ENCODE measurements around the gene CACNB4. TPM values are rescaled to one million over a fixed set of nuclear protein-coding genes. Genes with fewer than 3 reads are reported as not detected.

Gene CACNB4
- total RNA-seq, 1 experiment from 2014 or later, result 2.0 TPM

DNA sequence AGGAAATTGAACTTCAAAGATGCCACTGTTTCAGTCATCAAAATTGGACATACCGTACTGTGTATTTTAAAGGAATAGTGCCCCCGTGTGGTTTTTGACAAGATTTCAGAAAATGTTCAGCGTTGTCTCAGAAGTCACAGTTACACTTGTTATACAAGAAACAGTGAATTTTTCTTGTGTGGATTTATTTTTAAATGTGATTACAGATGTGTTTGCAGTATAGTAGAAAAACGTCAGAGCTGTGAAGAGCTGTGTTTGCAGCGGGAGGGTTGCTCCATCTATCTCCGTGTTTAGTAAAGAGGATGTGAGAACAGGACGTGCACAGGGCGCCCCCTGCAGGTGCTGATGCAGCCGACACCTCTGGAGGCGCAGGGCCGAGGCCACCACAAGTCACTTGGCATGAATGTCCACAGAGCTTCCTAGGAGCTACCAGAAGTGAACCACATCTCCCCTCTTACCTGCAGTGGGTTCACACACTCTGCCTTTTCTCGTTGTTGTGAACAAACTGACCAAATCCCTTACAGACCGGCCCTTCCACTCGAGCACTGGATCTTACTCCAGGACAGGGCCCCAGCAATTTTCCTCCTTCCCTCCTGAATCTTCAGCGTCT, 73.1 kb downstream of the CACNB4 start (continued):
- peak; percentile 97 to 99 (median 99) for TF ChIP-seq CTCF (IDR thresholded peaks at IDR 0.05 in 2 of 3, conservative IDR thresholded peaks at IDR 0.05 in 1 of 3; ENCODE audit: borderline replicate concordance in 1 of 3, insufficient read depth in 1 of 3, low read depth in 2 of 3, low read length in 2 of 3)

- POLR2A ChIA-PET, result no interaction called here
- no peak overlapping the region for H3K27ac ChIP-seq (ENCODE audit: low read depth, low read length)
- H3K9me2 ChIP-seq (ENCODE audit: insufficient read depth), result no peaks in the 10 kb centered on the region
- no peak overlapping the region for H3K4me2 ChIP-seq (ENCODE audit: low read length)
- no peaks in the 10 kb centered on the region for H3K9me3 ChIP-seq (ENCODE audit: control insufficient read depth in 1 of 2, insufficient read depth in 1 of 2, low read depth in 1 of 2, low read length in 2 of 2)
- no peak overlapping the region for H3K9ac ChIP-seq (ENCODE audit: low read length)
- H2AFZ ChIP-seq (ENCODE audit: low read depth, low read length, poor library complexity, severe bottlenecking), result no peak overlapping the region
- no peaks in the 10 kb centered on the region for H4K20me1 ChIP-seq (ENCODE audit: insufficient read depth)
- H3K36me3 ChIP-seq (ENCODE audit: control insufficient read depth in 1 of 2, insufficient read depth in 2 of 2, low read length in 2 of 2), result no peaks in the 10 kb centered on the region
- CTCF ChIA-PET, result interaction anchor here (0.6 to 1.8 kb wide), 6 partner anchors 10 to 231 kb away, joined by 3 to 15 read pairs (median 4); no protein-coding TSS in a partner anchor
- peaks cover 6 to 25% of the 10 kb centered on the region in 2 experiments for H3K4me1 ChIP-seq (ENCODE audit: control insufficient read depth in 1 of 2, insufficient read depth in 2 of 2, low read length in 2 of 2)
- H3K27me3 ChIP-seq (ENCODE audit: insufficient read depth, low read length), result no peaks in the 10 kb centered on the region
- no peak for DNase-seq (ENCODE audit: low read depth, low spot score)
- H3K79me2 ChIP-seq (ENCODE audit: insufficient read depth, low read length), result no peaks in the 10 kb centered on the region
- BruUV-seq (replicated peaks), result no TSS peak
- intact Hi-C loops (cut with micrococcal nuclease), result loop anchor here (10.0 kb wide), 1 partner anchor 250 kb away; no protein-coding TSS in a partner anchor
- ATAC-seq, result no peak
- RAD21 ChIA-PET (ENCODE audit: low non-redundant PET in 1 of 2, low total read pairs in 2 of 2, uncharacterized antibody in 2 of 2, unreplicated experiment in 2 of 2), result no interaction called here
- no peak for TF ChIP-seq EGR1 (IDR thresholded peaks at IDR 0.05; ENCODE audit: low read depth)
- no peak for TF ChIP-seq ZNF274 (IDR thresholded peaks at IDR 0.05; ENCODE audit: low read depth, low read length)
- no peak for TF ChIP-seq FOSL1 (IDR thresholded peaks at IDR 0.05; ENCODE audit: low read depth)
- TF ChIP-seq ZFX (IDR thresholded peaks at IDR 0.05), result no peak
- no peak for TF ChIP-seq EZH2phosphoT487 (IDR thresholded peaks at IDR 0.05; ENCODE audit: borderline replicate concordance)
- no peak for TF ChIP-seq ZBTB33 (IDR thresholded peaks at IDR 0.05; ENCODE audit: extremely low read depth, insufficient replicate concordance, low read length)
- no peak for TF ChIP-seq POLR2A (IDR thresholded peaks at IDR 0.05; ENCODE audit: borderline replicate concordance, extremely low read depth, insufficient read depth, insufficient read length)
- no peak for TF ChIP-seq ELF1 (IDR thresholded peaks at IDR 0.05; ENCODE audit: borderline replicate concordance, low read depth)
- no peak for TF ChIP-seq MAX (IDR thresholded peaks at IDR 0.05)
- no peak for TF ChIP-seq CBX3 (IDR thresholded peaks at IDR 0.05; ENCODE audit: low read depth)
- no peak overlapping the region for H3K4me3 ChIP-seq (replicated peaks in 1 of 2; ENCODE audit: low read depth in 1 of 2, low read length in 2 of 2)
Observed at GRCh38 chr2:152024477-152024876, 74.4 kb downstream of the CACNB4 start.

Measured in HCT116 (cell line).